GM18868 (cell line): Measurements from ENCODE around the gene PPCDC.

Experiments used
- ATAC-seq: cut with Tn5 transposase; IDR thresholded peaks from one replicate; pipeline ENCODE4 v1.9.1; 2021; ENCODE audit warnings: mild to moderate bottlenecking, moderate library complexity; ENCODE audit not compliant: unreplicated experiment

PPCDC gene

DNA sequence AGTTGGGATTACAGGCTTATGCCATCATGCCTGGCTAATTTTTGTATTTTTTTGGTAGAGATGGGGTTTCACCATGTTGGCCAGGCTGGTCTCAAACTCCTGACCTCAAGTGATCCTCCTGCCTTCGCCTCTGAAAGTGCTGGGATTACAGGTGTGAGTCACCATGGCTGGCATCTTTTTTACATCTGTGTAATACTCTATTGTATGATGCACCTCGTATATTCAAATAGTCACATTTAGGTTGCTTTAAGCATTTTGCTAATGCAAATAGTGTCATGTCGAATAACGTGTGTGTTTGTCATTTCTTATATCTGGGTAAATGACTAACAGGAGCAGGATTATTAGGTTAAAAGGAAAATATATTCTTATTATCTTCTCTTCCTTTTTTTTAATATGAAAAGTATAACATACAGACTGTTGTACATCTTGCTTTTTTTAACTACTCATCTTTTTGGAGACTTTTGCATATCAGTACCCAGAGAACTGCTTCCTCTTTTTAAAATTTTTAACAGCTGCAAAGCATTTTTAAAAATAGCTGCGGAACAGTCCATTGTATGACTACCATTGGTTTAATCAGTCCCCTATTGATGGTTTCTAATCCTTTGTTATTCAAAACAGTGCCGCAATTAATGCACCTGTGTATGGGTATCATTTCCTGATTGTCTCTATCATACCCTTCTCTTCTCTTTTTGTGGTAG, 14.6 kb upstream of the PPCDC start:
- ATAC-seq: peak; percentile 72

DNA sequence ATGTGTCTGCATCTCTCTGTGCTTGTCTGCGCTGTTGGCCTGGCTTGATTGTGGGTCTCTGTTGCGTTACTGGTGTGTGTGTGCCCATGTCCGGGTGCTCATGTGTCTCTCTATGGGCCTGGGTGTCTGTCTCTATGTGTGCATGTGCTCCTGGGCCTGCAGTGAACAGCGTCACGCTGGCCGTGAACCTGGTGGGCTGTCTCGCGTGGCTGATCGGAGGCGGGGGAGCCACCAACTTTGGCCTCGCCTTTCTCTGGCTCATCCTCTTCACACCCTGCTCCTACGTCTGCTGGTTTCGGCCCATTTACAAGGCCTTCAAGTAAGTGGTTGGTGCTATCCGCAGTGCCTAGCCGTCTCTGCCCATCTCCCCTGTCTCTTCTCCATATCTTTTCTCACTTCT, 7.0 kb upstream of the PPCDC start:
- ATAC-seq: no peak

DNA sequence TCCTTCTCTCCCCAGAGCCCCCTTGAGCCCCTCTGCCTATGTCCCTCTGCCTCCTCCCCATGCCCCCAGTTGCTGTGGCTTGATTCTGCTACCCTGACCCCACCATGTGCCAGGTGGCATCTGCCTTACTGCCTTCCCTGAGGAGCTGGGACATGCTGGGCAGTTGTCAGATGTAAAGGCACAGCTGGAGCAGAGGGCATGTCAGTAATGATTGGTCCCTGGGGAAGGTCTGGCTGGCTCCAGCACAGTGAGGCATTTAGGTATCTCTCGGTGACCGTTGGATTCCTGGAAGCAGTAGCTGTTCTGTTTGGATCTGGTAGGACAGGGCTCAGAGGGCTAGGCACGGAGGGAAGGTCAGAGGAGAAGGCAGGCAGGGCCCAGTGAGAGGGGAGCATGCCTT, 3.5 kb upstream of the PPCDC start:
- ATAC-seq: no peak

DNA sequence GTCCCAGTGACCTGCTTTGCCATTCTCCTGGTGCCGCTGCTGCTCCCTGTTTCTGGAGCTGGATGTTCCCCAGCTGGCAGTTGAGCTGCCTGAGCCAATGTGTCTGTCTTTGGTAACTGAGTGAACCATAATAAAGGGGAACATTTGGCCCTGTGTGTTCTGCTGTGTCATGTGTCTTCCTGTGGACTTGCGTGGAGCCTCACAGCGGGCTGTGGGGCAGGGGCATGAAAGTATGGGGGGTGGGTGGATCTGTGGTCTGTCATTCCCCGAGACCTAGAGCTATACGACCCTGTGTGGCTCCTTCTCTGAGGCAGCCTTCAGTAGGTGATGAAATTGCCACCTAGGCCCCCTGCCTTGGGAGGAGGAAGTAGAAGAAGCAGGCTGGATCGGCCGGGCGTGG, 2.0 kb upstream of the PPCDC start:
- no peak for ATAC-seq

DNA sequence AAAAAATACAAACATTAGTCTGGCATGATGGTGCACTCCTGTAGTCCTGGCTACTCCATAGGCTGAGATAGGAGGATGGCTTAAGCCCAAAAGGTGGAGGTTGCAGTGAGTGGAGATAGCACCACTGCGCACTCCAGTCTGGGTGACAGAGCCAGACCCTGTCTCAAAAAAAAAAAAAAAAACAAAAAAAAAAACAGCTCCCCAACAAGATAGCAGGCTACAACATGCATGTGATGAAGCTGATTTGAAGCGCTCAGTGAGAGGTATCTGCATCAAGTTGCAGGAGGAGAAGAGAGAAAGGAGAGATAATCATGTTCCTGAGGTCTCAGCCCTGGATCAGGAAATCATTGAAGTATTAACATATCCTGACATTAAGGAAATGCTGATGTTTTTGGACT, 608 bp upstream of the PPCDC start:
- no peak for ATAC-seq

DNA sequence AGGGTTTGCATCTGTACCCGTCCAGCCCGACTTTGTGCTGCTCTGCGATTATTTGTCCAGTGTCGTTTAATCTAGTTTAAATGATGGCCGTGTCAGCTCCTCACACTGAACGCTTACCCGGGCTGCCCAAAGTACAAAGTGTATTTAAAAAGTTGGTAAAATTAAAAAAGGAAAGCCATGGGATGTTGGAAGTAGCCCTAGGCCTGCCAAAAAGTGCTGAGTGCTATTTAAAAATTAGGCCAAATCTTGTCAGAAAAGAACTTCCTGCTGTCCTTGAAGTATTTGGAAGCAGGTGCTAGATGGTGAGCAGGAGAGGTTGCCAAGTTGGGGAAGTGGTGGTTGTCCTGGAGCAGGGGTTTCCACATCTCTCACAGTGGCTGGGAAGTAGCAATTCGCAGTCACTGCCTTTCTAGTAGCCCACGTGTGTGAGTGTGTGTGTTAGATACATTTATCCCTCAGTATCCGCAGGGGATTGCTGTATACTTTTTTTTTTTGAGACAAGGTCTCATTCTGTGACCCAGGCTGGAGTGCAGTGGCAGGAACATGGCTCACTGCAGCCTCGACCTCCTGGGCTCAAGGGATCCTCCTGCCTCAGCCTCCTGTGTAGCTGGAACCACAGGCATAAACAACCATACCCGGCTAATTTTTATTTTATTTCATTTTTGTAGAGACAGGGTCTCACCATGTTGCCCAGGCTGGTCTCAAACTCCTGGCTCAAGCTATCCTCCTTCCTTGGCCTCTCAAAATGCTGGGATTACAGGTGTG, 664 bp downstream of the PPCDC start:
- ATAC-seq: no peak

DNA sequence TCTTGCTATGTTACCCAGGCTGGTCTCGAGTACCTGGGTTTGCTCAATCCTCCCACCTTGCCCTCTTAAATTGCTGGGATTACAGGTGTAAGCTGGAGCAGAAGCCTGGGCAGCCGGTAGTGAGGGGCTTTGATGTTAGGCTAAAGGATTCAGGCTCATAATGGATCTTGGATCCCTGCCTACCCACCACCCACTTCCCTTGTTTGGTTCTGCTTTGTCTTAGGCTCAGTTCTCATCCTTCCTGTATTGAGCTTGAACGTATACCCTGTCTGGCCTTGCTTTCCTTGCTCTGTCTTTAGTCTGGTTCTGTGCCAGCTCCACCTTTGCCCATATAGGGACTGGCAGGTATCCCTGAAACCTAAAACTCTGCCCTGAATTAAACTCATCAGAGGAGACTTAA, 1.7 kb downstream of the PPCDC start:
- no peak for ATAC-seq

DNA sequence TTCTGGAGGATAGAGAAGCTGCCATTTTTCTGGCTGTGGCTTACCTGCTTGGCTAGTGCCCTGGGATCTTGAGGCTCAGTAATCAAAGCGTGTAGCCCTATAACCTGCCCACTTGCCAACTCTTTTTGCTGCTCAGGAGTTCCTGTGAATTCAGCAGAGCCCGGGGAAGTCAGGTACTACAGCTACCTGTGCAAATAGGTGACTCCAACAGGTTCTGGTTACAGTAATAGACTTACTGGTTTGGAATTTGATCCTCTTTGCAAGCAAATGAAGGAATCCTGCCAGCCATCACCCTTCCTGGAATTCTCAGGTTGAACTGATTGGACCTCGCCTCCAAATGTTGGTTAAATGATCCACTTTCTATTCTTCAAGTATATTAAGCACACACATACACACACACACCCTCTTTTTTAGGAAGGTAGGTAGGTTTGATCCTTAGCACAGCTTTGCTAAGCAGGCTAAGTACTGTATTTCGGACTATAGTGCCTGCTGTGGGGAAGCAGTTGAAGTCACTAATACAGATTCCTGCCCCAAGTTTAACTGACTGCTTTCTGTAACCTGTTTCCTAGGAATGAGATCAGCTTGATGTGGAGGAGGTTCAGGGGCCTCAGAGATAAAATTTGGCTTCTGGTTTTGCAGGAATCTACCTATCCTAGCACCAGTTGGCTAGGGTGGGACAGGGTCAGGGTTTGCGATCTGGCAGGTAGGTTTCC, 2.3 kb downstream of the PPCDC start:
- no peak for ATAC-seq

DNA sequence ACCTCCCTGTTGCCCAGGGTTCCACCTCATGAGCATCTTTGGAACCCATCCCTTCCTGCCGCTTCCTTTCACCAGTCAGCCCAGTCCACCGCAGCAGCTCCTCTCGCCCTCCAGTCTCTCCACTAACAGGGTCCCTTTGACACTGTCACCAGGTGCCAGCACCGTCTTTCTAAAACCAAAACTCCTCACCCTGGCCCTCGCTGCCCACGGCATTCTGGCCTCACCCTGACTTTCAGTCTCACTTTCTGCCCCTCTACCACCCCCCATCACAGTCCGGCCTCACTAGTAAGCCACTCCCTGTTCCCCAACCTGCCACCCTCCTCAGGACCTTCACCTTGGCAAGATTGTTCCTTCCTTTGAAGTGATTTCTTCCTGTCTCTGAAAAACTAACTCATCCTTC, 4.2 kb downstream of the PPCDC start:
- ATAC-seq: no peak

DNA sequence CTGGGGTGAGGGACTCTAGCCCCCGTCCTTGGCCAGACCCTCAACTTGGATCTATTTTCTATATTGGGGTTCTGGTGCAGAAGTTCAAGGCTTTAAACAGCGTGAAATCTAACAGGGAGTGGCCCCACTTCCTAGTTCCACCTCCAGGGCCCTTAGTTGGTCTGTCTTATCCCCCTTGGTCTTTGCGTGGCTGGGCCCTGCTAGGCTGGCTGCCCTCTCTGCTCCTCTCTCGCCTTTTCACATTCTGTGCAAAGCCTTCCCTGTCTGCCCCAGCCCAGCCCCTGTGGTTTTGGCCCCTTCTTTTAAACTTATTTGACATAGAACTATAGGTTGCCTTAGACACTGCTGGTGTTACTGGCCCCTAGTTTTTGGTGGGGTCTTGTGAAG, 5.6 kb downstream of the PPCDC start:
- ATAC-seq: peak; percentile 20

DNA sequence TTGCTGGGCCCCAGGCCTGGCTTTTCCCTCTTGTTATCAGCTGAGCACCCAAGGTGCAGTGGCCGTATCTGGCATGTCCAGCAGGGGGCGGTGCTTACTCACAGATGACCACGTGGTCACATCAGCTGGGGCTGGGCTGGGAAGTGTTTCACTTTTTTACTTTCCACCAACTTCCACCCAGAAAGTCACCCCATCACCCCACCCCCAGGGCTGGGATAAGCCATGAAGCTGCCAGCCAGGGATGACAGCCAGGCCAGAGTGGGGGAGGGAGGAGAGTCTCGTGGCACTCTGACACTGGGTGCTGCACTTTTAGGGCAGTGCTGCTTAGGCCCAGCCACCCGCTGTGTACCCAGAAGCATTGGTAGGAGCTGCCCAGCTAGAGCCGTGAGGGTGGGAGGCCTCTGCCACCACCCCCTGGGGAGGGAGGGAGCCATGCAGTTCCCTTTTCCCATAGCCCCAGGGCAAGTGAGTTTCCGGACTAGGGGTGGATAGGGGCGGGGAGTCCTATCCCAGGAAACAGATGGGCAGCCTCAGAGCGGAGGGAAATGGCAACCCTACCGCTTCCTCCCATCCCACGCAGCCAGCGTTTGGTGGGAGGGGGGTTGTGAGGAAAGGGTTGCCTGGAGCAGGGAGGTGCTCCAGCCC, 6.1 kb downstream of the PPCDC start:
- ATAC-seq: peak; percentile 57

DNA sequence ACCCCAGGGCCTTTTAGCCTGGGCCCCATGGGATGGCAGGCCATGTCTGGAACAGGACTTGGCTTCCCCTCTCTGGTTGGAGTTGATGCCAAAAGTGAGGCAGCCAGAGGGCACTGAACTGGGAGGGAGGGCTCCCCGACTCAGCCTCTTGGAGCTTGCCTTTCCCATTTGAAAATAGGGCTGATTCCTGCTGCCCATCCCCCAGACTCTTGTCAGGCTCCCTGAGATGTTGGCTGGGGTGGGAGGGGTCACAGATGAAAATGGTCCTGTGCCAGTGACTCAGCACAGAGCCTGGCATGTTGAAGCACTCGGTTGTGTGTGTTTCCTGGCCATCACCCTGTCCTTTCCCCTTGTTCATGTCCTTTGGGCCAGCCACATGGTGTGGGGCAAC, 6.6 kb downstream of the PPCDC start:
- no peak for ATAC-seq

DNA sequence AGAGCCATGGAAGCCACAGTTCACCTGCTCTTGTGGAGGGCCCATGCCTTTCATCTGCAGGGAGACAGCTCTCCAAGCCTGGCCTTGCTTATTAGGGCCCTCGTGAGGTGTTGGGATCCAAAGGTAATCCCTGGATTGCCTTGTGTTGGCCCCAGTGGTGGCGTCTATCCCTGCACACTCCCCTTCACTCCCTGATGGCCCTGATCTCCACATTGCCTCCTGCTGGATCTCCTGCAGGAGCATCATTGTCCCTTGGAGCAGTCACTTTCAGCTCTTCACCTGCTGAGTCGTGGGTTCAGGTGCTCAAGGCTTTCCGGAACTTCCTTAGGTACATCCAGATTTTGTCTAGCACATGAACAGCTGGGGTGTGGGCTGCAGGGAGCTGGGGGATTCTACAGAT, 7.0 kb downstream of the PPCDC start:
- no peak for ATAC-seq

DNA sequence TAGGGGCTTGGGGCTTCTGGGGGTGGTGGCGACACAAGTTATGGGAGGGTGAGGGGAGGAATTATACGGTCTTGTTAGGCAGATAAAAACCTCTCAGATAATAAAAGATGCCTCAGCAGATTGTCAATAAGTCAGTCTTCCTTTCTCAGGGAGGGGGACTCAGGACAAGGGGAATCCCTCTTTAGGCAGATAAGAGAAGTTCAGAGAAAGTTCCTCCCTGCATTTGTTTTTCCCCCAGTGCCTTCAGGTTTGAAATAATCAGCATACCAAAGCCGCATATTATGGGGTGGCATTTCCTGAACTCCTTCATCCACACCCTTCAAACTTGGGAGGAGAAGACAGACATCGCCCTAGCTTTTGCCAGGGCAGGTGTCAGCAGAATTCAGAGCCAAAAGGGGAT, 8.5 kb downstream of the PPCDC start:
- ATAC-seq: no peak

DNA sequence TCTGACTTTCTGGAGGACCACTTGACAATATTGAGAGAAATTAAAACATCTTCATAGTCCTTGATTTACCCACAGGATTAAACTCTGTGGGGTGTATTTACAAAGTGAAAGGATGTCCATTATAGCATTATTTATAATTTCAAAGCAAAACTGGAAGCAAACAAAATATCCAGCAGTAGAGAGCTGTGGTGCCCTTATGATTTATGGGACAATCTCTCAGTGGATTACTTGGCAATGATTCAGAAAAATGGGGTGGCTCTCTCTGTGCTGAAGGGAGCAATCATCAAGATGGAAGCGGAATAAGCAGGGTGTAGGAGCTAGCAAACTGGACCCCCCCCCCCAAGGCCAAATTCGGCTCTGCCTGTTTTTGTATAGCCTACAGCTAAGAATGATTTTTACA, 9.0 kb downstream of the PPCDC start:
- ATAC-seq: no peak

DNA sequence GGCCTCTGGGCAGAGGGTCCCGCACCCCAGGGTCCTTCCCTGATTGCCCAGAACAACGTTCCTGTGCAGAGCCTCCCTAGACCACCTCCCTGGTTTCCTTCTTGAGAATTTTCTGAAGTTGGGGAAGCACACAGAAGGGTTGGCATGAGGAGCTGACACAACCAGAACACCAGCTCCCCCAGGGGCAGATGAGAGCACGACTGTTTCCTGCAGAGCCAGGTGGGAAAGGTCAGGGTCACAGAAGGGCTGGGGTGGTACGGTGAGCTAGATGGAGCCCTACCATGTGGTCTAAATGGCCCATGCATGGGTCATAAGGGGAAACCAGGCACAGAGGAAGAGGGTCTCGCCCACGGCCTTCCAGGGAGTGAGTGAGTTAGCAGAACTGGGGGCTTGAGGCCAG, 10.4 kb downstream of the PPCDC start:
- no peak for ATAC-seq

DNA sequence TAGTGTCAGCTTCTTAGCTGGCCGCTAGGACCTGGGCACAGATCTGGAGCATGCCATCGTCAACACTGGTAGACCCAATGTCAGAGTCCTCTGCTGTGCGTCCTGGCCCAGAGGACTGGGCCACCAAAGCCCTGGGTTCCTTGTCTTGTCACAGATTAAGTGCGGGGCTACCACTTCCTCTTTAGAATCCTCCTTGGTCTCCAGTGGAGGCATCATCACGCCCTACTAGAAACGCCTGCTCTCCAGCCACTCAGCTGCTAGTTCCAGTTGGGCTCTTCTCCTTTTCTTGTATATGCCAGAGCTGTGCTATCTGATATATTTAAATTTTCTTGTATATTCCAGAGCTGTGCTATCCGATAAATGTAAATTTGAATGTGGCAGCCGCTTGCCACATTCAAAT, 11.2 kb downstream of the PPCDC start:
- no peak for ATAC-seq

DNA sequence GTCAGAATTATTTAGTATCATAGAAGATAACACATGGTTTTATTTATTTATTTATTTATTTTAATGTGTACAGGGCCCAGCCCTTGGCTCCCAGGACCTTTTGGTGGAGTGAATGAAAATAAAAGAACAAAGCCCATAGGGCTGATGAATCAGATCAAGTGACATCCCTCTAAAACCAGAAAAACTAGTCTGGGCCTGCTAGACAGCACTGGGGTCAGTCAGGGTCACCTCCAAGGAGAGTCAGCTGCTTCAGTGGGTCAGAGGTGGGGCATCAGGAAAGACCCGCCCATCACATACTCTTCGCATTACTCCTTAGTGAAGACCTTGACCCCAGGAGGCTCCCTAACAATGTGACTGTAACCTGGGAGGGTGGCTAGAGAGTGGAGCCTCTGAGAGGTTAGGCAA, 12.8 kb downstream of the PPCDC start:
- ATAC-seq: no peak

DNA sequence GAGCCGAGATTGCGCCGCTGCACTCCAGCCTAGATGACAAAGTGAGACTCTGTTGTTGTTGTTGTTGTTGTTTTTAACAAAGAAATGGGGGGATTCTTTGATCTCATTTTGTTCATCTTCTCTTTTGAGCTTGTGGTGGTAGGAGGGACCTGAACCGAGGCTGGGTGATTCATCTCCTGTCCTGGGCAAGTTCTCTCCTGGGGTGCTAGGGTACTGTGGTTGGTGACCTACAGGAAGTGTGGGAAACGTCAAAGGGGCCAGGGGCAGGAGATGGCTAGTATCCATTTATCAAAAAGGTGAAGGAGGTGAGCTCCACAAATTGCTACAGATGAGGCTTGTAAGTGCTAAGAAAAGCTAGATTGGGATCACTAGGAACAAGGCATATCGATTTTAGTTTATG, 14.3 kb downstream of the PPCDC start:
- ATAC-seq: no peak

DNA sequence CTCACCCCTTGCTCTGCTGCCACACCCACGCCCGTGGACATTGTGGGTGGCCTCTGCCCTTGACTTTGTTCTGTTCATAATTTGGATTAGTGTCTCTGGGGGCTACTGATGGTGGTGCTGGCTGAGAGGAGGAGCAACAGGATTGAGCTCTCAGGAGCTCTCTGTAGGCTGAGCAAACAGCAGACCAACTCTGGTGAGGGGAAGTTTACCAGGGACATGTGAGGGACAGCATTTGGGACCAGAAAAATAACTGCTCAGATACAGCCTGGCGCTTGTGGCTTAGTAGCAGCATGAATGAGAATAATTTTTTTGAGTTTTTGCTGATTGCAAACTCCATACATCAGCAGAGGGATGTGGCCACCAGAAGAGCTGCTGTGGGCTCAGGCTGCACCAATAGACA, 14.8 kb downstream of the PPCDC start:
- no peak for ATAC-seq

DNA sequence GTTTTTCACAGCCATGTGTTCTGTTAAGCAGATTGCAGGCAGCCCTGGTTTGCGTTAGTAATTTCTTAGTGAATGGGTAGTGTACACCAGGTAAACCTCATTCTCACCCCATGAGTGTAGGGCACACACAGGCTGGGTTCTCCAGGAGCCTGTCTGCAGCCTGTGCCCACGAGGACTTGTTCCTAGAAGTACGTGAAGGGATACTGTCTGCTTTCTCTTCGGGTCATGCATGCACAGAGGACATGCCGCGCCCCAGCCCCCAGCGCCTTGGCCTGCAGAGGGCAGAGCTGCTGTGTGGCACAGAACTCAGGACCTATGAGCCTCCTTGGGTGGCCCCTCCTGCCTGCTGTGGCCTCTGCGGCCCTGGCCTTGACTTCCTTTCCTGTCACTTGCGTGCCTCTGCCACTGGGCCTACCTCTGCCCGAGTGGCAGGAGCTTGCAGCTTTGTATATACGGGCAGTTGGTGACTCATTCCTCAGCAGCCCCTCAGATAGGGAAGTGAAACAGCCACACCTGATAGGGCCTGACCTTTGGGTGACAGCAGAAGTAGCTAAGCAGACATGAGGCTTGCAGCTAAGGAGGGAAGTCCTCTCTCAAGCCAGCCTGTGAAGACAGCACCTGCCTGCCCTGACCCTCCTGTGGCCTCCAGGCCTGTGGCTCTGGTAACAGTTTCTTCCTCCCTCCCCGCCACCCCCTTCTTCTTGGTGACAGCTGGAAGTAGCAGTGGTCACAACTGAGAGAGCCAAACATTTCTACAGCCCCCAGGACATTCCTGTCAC, 19.5 kb downstream of the PPCDC start:
- ATAC-seq: peak; percentile 63
